Cardiac muscle cell (in vitro differentiated cells and primary cell): ENCODE measurements around the gene UXS1. TPM values are rescaled to one million over a fixed set of nuclear protein-coding genes. Genes with fewer than 3 reads are reported as not detected.
"Not testable (repeated sequence)": the region's sequence is repeated elsewhere in the genome, so short reads cannot be mapped to it uniquely, and the experiment has no call there.

Source experiments
- DNase-seq, 2 donors: peaks; one replicate each; pipeline versions ENCODE4 v3.0.0 to v3.0.0-alpha.2; 2010 to 2017; ENCODE audit warnings: low read depth in 1 of 2, low spot score in 1 of 2
- H3K27ac ChIP-seq: fragments of 200-600 bp; sonication (generic); 2 replicates; pipeline ENCODE4 v1.5.1; 2016
- H3K27me3 ChIP-seq: fragments of 200-600 bp; sonication (generic); 2 replicates; pipeline ENCODE4 v1.6.0; 2016; ENCODE audit warnings: control low read depth
- H3K36me3 ChIP-seq: fragments of 200-600 bp; sonication (generic); 2 replicates; pipeline ENCODE4 v1.5.1; 2016; ENCODE audit warnings: control low read depth
- H3K4me1 ChIP-seq: fragments of 200-600 bp; sonication (generic); 2 replicates; pipeline ENCODE4 v1.8.1; 2017; ENCODE audit warnings: low read depth, mild to moderate bottlenecking, mixed run types
- H3K4me3 ChIP-seq: fragments of 200-600 bp; sonication (generic); 2 replicates; pipeline ENCODE4 v1.5.1; 2016; ENCODE audit warnings: mild to moderate bottlenecking
- H3K9me3 ChIP-seq: fragments of 200-600 bp; sonication (generic); 2 replicates; pipeline ENCODE4 v1.5.1; 2017; ENCODE audit warnings: low read depth, mild to moderate bottlenecking, control low read depth
- CTCF ChIP-seq: IDR thresholded peaks from 2 replicates; pipeline ENCODE4 v1.5.1; 2012; ENCODE audit warnings: low read depth, mild to moderate bottlenecking, low read length
- polyA plus RNA-seq: library from polyadenylated mRNA; unstranded; fragments of >200 nt; fragmentation: Nextera tagmentation; extraction: Ambion mirVana; gene quantifications from 2 replicates; pipeline ENCODE4 v1.2.1, GENCODE V29; 2016
- total RNA-seq: library from RNA; depleted of rRNA; stranded (reverse); fragments of >200 nt; gene quantifications from 2 replicates; pipeline ENCODE4 v1.2.3, GENCODE V29; 2016

The UXS1 gene
- total and polyA plus RNA-seq, 2 experiments from 2014 or later, result 28.8 to 44.9 TPM

GRCh38 chr2:106219813-106220212, 25.7 kb upstream of the UXS1 start:
- peak in 1 of 2 donors; percentile 14 for DNase-seq

GRCh38 chr2:106219157-106219556, 25.1 kb upstream of the UXS1 start:
- H3K27ac ChIP-seq, H3K36me3 ChIP-seq, H3K27me3 ChIP-seq, H3K9me3 ChIP-seq, DNase-seq, H3K4me1 ChIP-seq, H3K4me3 ChIP-seq: not testable (repeated sequence)

More at GRCh38 chr2:106219813-106220212, 25.7 kb upstream of the UXS1 start:
- no peak for TF ChIP-seq CTCF
- Histone ChIP-seq H3K27ac (peak overlapping the region; percentile 53), H3K4me1 (peaks cover 4% of the 10 kb centered on the region), H3K4me3 (no peak overlapping the region), H3K36me3 (no peaks in the 10 kb centered on the region), H3K27me3 (no peaks in the 10 kb centered on the region), H3K9me3 (no peaks in the 10 kb centered on the region)

- Histone ChIP-seq H3K27ac (no peak overlapping the region), H3K9me3 (no peaks in the 10 kb centered on the region), H3K4me1 (peaks cover 16% of the 10 kb centered on the region), H3K36me3 (no peaks in the 10 kb centered on the region), H3K27me3 (no peaks in the 10 kb centered on the region), H3K4me3 (no peak overlapping the region)
- DNase-seq, result no peak
- no peak for TF ChIP-seq CTCF
Measured at GRCh38 chr2:106208874-106209273, 14.8 kb upstream of the UXS1 start.

GRCh38 chr2:106208399-106208798, 14.3 kb upstream of the UXS1 start:
- Histone ChIP-seq H3K9me3 (no peaks in the 10 kb centered on the region), H3K36me3 (no peaks in the 10 kb centered on the region), H3K27ac (no peak overlapping the region), H3K27me3 (no peaks in the 10 kb centered on the region), H3K4me3 (no peak overlapping the region), H3K4me1 (peaks cover 16% of the 10 kb centered on the region)
- no peak for TF ChIP-seq CTCF
- DNase-seq, result no peak

DNA sequence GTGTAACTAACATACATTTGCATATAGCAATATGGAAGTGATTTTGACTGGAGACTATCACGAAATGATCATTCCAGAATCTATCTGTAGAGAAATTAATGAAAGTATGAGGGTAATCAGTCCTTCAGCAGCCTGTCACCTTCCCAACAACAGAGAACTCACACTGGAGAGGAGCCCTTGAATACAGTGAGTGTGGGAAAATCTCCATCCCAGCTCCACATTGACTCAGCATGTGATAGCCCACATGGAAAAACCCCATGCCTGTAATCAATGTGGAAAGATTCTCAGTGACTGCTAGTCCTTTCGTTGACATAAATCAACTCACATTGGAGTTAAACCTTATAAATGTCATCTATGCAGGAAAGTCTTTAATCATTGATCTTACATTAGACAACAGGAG, 13.1 kb upstream of the UXS1 start:
- TF ChIP-seq CTCF, result no peak
- DNase-seq, result no peak
- Histone ChIP-seq H3K4me3 (no peak overlapping the region), H3K4me1 (peaks cover 16% of the 10 kb centered on the region), H3K36me3 (no peaks in the 10 kb centered on the region), H3K27ac (no peak overlapping the region), H3K27me3 (no peaks in the 10 kb centered on the region), H3K9me3 (no peaks in the 10 kb centered on the region)

- no peak overlapping the region for H3K27ac ChIP-seq
- no peak overlapping the region for H3K4me3 ChIP-seq
- no peak for TF ChIP-seq CTCF
- no peak for DNase-seq
- H3K9me3 ChIP-seq, result no peaks in the 10 kb centered on the region
- H3K4me1 ChIP-seq, result peaks cover 5% of the 10 kb centered on the region
- no peaks in the 10 kb centered on the region for H3K27me3 ChIP-seq
- no peaks in the 10 kb centered on the region for H3K36me3 ChIP-seq
Measured at GRCh38 chr2:106205488-106205887, 11.4 kb upstream of the UXS1 start.

DNA sequence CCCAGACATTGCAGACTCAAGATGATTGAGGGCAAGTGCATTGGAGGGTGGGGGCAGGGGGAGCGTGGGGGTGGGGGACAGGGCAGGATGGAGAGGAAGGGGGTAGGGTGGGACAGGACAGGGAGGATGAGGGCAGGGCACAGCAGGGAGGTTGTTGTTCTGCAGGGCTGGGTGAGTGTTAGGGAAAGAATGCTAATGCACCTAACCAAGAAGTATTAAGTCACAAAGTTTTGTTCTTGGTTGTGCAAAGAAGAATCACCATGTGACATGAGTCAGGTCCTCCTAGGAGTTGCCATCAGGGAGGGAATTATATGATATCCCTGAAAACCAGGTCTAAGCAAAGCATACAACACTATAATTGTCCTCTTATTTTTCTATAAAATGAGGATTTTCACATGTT, 10.4 kb upstream of the UXS1 start:
- not testable (repeated sequence) for DNase-seq, H3K9me3 ChIP-seq, H3K4me1 ChIP-seq, H3K27me3 ChIP-seq, H3K4me3 ChIP-seq, H3K27ac ChIP-seq, H3K36me3 ChIP-seq
